Fibroblast of upper back skin (primary cell): ENCODE results near the gene IFNA7.
A peak's percentile ranks its signal among the peaks of the same experiment; 100 is the strongest.
"Not testable (repeated sequence)": the region's sequence is repeated elsewhere in the genome, so short reads cannot be mapped to it uniquely, and the experiment has no call there.

Source experiments
- DNase-seq: peaks from one replicate; pipeline ENCODE4 v3.0.0-alpha.2; 2013

Gene IFNA7

GRCh38 chr9:21174671-21175070 is 27.3 kb downstream of the IFNA7 start:
- no peak for DNase-seq

GRCh38 chr9:21172156-21172555 is 29.8 kb downstream of the IFNA7 start:
- no peak for DNase-seq

- no peak for DNase-seq
Measured at GRCh38 chr9:21171351-21171750, 30.7 kb downstream of the IFNA7 start.

GRCh38 chr9:21166560-21166959 is 35.4 kb downstream of the IFNA7 start, which contains the start of gene IFNA21:
IFNA21 (minus strand) TSS chr9:21166660; CDS start chr9:21166612, 48 bp downstream.
- not testable (repeated sequence) for DNase-seq

GRCh38 chr9:21165516-21165915 is 36.5 kb downstream of the IFNA7 start:
- no peak for DNase-seq

GRCh38 chr9:21160178-21160577 is 41.8 kb downstream of the IFNA7 start:
- DNase-seq = peak; percentile 12

- peak; percentile 10 for DNase-seq
Measured at GRCh38 chr9:21155501-21155900, 46.5 kb downstream of the IFNA7 start.

GRCh38 chr9:21154018-21154608 is 47.9 kb downstream of the IFNA7 start:
- DNase-seq = peak; percentile 11

- peak; percentile 9 for DNase-seq
Measured at GRCh38 chr9:21153336-21154017, 48.5 kb downstream of the IFNA7 start.
